ENCODE measurements around the gene SCNN1B. TPM values are rescaled to one million over a fixed set of nuclear protein-coding genes. Genes with fewer than 3 reads are reported as not detected.

SCNN1B gene
- total RNA-seq, 1 donor from 2014 or later: 50.3 TPM

DNA sequence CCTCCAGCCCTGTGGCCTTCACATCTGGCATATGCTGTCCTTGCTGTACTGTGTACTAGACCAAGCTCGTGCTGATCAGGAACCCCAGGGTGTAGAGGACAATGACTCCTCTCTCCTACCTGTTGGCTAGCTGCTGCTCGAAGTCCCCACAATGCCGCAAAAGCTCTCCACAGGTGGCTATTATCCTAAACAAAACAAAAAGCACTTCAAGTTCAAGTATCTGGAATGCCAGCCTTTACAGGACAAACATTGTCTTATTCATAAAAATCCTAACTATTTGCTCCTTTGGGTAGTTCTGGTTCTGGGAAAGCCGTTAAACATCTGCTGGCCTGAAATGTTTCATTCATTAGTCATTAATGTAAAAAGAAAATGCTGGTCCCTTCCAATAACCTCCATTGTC lies 108.1 kb downstream of the SCNN1B start:
- TF ChIP-seq, protein P1, sequence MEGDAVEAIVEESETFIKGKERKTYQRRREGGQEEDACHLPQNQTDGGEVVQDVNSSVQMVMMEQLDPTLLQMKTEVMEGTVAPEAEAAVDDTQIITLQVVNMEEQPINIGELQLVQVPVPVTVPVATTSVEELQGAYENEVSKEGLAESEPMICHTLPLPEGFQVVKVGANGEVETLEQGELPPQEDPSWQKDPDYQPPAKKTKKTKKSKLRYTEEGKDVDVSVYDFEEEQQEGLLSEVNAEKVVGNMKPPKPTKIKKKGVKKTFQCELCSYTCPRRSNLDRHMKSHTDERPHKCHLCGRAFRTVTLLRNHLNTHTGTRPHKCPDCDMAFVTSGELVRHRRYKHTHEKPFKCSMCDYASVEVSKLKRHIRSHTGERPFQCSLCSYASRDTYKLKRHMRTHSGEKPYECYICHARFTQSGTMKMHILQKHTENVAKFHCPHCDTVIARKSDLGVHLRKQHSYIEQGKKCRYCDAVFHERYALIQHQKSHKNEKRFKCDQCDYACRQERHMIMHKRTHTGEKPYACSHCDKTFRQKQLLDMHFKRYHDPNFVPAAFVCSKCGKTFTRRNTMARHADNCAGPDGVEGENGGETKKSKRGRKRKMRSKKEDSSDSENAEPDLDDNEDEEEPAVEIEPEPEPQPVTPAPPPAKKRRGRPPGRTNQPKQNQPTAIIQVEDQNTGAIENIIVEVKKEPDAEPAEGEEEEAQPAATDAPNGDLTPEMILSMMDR (IDR thresholded peaks at IDR 0.05): no peak
- H3K9me3 ChIP-seq: no peaks in the 10 kb centered on the region
- H3K27me3 ChIP-seq: no peaks in the 10 kb centered on the region
- H3K36me3 ChIP-seq: peaks cover 71% of the 10 kb centered on the region
- intact Hi-C loops (cut with DNase I): no loop called here
- ATAC-seq (peak; percentile 48), DNase-seq (no peak)
- H3K4me1 ChIP-seq: no peaks in the 10 kb centered on the region
- H3K4me3 ChIP-seq: no peak overlapping the region
- H3K27ac ChIP-seq: no peak overlapping the region

DNA sequence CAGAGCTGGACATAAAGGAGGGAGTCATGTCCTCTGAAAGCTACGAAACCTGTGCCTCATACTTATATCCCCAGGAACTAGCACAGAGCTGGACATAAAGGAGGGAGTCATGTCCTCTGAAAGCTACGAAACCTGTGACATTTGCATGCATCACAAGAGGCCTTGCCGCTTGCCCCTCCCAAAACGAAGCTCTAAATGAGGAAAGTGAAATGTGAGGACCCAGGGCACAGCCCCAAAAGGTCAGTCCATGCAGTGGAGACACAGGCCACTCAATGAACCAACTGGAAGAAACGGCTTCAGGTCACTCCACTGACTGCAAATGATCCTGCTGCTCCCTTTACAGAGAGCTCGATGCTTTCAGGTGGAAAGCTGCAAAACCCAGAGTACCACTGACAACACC lies 112.6 kb downstream of the SCNN1B start:
- Histone ChIP-seq H3K9me3 (no peaks in the 10 kb centered on the region), H3K27me3 (no peaks in the 10 kb centered on the region), H3K4me1 (no peaks in the 10 kb centered on the region), H3K36me3 (peaks cover 81% of the 10 kb centered on the region), H3K4me3 (no peak overlapping the region), H3K27ac (no peak overlapping the region)
- DNase-seq (no peak), ATAC-seq (no peak)
- TF ChIP-seq, protein P1 (IDR thresholded peaks at IDR 0.05): no peak
- intact Hi-C loops (cut with DNase I): no loop called here

DNA sequence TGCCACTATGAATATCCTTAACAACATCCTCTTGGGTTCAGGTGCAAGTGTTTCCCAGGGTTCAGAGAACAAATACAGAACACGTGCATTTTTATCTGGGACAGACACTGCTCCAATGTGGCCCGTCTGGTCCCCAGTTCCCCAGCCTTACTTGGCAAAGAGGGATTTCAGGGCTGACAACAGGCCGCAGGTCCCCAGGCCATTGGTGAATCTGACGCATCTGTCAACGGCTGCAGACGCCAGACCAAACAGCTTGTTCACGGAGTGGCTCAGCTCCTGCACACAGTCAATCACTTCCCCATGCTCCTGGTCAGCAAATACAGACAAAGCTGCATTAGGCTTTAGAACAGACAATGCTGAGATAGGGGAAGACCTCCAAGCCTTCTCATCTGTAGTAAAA lies 114.7 kb downstream of the SCNN1B start:
- no peaks in the 10 kb centered on the region for H3K4me1 ChIP-seq
- no peaks in the 10 kb centered on the region for H3K27me3 ChIP-seq
- ATAC-seq: no peak
- no peaks in the 10 kb centered on the region for H3K9me3 ChIP-seq
- no peak overlapping the region for H3K27ac ChIP-seq
- intact Hi-C loops (cut with DNase I): no loop called here
- H3K4me3 ChIP-seq: no peak overlapping the region
- no peak for DNase-seq
- TF ChIP-seq, protein P1 (IDR thresholded peaks at IDR 0.05): no peak
- peaks cover 66% of the 10 kb centered on the region for H3K36me3 ChIP-seq

DNA sequence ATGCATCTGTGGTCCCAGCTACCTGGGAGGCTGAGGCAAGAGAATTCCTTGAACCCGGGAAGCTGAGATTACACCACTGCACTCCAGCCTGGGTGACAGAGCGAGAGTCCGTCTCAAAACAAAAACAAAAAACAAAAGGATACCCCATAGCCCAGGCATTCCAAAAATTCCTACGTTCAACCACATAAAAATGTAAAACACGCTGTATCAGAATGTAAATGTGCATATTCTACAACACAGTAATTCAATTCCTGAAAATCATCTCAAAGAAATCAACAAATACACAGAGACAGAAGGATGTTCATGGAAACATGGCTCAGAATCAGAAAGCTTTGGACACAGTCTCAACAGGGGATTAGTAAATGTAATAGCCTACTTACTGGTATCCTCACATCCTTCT lies 117.9 kb downstream of the SCNN1B start:
- H3K4me1 ChIP-seq: peaks cover 19% of the 10 kb centered on the region
- TF ChIP-seq, protein P1 (IDR thresholded peaks at IDR 0.05): no peak
- DNase-seq (no peak), ATAC-seq (no peak)
- intact Hi-C loops (cut with DNase I): no loop called here
- H3K9me3 ChIP-seq: no peaks in the 10 kb centered on the region
- no peak overlapping the region for H3K27ac ChIP-seq
- H3K4me3 ChIP-seq: no peak overlapping the region
- H3K36me3 ChIP-seq: peaks cover 36% of the 10 kb centered on the region
- no peaks in the 10 kb centered on the region for H3K27me3 ChIP-seq

DNA sequence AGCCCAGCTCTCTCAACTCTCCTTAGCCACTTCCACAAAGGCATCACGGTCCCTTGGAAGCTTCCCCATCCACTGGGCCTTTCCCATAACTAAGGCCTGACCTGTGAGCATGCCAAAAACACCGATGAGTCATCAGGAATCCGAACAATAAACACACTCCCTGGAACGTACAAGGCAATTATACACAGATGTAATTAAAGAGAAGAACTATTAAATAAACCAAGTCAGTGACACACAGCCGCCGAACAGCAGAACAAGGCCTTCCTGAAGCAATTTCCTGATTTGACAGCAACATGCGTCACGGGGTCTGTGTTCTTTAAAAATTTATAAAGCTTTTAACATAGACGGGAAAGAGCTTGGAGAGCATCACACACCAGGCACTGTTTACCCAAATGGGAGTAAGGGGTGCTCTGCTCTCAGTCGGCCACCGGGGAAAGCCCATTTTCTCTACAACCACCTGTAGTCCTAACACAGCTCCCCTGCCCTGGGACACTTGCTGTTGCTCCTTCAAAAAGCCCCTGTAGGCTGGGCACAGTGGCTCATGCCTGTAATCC lies 121.5 kb downstream of the SCNN1B start:
- peaks cover 2% of the 10 kb centered on the region for H3K36me3 ChIP-seq
- intact Hi-C loops (cut with DNase I): no loop called here
- peak; percentile 65 for DNase-seq
- H3K27me3 ChIP-seq: no peaks in the 10 kb centered on the region
- H3K4me1 ChIP-seq: peaks cover 20% of the 10 kb centered on the region
- ATAC-seq: peak; percentile 93
- no peaks in the 10 kb centered on the region for H3K9me3 ChIP-seq
- TF ChIP-seq, protein P1 (IDR thresholded peaks at IDR 0.05): no peak
- no peak overlapping the region for H3K4me3 ChIP-seq
- peak overlapping the region; percentile 88 for H3K27ac ChIP-seq
